Midbrain (tissue), 1 donor: ENCODE measurements around the gene ANO3.
A peak's percentile ranks its signal among the peaks of the same experiment; 100 is the strongest.
"Not testable (repeated sequence)": the region's sequence is repeated elsewhere in the genome, so short reads cannot be mapped to it uniquely, and the experiment has no call there.

Source experiments
- DNase-seq: peaks from one replicate; lab custom pipeline; 2025; lab: John Stamatoyannopoulos, UW

Gene ANO3

DNA sequence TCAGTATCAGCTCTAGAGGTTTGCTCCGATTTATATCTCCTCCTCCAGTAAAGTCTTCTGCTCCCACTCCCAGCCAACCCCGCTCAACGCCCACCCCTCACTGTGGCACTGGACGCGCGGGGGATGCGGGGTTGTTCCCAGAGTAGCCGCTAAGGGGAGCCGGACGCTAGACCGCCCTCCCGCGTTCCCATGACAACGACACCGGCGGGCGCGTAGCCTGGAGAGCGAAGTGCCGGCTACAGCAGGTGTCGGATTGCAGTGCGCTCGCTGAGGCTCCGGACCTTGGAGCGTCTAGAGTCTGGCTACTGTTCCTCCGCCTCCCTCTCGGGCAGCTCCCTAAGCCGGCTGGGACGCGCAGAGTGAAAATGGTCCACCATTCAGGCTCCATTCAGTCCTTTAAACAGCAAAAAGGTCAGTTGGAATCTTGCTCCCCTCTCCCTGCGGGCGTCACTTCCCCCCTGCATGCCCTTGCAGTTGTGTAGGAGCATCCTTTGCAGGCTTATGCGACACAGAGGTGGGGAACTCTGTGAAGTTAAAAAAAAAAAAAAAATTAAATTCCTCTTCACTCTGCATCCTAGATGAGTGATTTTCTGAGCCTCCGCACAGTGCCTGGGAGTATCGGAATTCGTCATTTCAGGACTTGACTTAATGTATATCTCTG, at the start of gene ANO3:
Gene ANO3 (plus strand): TSS at position 220 of the 661 bp plus-strand sequence. CDS start 146 bp downstream, at position 366.
- DNase-seq = peak; percentile 43

DNA sequence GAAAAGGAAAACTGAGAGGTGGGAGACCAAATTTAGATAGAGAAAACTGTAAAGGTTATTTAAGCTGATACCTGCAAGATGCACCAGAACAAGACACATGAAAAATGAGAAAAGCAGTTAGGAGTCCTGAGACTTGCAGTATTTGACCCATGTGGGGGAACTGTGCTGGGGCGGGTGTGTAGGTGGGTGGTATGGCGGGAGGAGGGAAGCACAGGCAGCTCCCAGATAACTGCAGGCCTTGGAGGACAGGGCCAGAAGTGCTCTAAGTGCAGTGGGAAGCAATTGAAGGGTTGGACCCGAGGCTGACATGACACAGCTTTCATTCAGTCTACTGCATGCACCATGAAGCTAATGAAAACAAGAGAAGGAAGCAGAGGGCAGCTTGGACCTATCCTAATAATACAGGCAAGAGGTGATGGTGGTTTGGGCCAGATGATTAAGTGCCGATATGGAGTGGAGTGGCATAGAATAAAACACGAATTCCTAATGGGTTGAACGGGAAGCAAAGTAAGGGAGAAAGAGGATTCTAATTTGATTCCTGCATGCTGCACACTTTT, 48.0 kb upstream of the ANO3 start:
- DNase-seq = no peak

DNA sequence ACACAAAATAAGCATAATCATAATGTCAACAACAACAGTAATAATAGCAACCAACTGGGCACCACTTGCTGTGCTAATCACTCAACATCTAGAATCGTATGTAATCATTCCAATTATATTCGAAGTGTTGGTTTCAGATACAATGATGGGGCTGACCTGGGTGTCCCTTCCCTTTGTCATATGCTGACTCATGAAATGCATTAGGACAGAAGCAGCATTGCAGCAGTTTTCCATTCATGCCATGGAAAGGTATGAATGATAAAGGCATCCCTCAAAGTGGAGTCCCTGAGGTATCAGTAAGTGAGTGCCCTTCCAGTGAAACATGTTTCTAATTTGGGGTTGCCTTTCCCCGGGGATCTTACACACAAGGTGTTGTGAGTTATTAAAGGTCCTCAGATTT, 46.3 kb upstream of the ANO3 start:
- DNase-seq = no peak

DNA sequence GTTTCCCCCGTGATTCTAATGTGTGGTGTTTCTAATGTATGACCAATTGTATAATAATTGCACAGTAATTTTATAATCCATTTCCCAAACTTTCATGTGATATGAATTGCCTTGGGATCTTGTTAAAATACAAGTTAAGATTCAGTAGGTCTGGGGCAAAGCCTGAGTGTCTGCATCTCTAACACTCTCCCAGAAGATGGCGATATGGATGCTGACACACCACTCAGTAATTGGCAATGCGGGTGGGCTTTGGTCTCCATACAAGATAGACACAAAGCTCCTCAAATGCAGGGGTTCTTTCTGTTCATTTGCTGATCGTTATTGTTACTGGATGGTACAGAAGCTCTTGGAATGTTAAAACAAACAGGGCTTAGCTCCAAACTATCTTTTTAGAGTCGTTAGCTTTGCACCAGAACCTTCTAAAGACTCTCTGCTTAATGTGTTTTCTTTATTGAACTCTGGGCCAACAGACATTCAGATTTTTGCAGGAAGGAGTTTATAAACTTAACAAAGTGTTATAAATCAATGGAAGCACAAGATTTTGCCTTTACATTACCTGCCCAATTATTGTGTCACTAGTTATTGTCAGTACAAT, 45.4 kb upstream of the ANO3 start:
- DNase-seq = peak; percentile 3

DNA sequence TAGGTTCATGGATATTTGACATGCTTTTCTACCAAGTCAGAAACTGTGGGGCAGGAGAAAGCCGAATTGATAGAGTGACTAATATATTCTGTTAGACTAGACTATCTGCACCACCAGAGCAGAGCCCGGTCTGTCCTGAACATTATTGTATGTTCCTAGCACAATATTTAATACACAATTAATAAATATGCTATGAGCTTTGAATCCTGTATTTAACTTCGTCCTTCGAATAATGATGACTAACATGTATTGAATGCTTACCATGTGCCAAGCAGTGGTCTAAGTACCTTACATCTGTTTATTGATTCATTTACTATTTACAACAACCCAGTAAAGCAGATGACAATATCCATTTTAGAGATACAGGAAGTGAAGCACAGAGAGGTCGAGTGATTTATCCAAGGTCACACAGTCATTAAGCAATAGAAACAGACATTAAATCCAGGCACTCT, 44.8 kb upstream of the ANO3 start:
- DNase-seq = no peak

DNA sequence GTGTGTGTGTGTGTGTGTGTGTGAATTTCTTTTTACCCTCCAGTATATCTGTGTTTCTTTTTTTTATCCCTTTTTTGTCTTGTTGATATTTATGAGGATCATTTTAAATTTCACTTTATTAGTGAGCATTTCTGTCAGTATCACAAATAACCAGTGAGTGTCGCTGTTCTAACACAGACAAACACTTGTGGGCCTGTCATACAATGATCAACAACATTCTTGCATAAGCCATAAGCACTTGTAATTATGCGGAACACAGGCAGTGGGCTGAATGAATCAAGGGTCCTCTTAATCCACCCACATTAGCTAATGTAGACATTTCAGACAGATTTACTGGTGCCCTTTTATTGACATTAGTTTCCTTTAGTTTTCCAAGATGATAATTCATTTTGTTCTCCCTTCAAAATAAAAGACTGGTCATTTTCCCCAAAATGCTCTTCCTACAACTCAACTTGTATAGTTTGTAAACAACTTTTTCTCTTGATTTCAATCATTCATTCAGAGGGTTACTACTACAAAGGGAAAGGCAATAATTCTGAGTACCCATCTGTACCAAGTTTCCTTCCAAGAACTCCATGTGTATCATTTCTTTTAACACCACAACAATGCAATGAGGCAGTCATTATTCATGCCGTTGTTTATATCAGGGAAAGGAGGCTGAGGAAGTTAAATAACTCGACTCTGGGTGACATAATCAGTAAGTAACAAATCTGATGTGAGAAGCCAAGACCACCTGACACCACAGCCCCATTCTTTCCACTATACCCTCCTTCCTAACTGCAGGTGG, 34.5 kb upstream of the ANO3 start:
- DNase-seq = peak; percentile 31

DNA sequence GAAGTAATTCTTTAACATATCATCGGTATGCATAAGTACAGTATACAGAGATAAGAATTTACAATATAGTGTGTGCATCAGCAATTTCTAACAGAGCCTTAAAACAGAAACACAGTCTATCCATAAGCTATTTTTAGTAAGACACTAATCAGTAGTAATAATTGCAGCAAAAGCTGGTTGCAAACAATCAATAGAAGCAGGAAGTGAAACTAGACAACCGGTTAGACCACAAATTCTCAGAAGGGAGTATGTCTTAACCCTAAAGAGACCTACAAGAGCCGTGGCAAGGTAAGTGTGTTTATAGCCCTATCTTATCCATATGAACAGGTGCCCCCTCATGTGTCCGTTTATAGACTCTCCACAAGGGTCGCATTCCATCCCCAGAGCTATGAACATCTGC, 15.6 kb upstream of the ANO3 start:
- DNase-seq = not testable (repeated sequence)

DNA sequence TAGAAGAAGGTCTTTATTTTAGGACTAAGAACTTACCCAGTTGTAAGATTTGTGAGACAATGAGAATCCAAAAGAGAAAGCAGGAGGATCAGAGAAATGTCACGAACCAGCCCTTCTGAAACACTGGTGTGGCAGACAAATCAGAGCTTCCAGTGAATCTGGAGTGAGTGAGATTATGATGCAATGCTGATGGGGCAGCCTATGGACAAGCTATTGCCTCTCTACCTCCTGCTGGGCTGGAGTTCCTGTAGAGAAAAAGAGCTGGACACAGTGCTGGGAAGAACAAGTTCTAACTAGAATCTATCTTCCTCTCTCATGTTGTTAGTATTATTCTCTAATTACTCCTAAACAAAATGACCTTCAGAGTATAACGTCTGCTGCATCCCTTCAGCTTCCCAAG, 12.0 kb upstream of the ANO3 start:
- DNase-seq = no peak

DNA sequence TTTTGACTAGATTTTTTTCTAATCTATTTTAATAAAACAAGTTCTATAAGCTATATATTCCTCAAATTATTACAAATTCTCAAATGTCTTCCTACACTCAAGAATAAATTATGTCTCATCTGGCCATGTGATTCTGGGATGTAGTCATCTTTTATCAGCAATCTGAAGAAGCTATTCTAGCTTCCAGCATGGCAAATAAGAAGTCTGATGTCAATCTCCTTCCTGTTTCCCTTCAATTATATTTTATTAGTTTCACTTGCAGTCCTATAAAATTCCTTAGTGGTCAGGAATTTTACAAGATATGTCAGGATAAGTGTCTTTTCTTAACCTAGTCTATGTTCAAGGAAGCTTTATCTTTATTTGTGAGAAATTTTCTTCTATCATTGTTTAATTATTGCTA, 10.4 kb upstream of the ANO3 start:
- no peak for DNase-seq

DNA sequence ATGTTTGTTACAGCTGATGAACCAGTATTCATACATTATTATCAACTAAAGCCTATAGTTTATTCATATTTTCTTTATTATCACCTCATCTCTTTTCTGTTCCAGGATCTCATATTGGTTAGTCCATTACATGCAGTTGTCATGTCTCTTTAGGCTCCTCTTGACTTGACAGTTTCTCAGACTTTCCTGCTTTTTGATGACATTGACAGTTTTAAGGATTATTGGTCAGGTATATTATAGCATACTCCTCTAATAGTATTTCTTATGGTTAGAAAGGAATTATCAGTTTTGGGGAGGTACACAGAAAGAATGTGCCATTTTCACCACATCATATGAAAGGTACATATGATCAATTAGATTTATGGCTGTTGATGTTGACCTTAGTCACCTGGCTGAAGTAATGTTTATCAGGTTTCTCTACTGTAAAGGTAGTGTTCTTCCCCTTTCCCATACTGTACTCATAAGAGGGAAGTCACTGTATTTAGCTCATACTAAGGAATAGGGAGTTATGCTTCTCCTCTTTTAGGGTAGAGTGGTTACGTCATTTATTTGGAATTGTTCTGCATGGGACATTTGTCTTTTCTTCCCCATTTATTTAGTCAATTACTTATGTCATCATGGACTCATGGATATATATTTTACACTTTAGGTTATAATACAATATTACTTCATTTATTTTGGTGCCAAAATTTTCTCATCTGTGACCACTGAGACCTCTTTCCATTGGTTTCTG, 9.4 kb upstream of the ANO3 start:
- DNase-seq = no peak

DNA sequence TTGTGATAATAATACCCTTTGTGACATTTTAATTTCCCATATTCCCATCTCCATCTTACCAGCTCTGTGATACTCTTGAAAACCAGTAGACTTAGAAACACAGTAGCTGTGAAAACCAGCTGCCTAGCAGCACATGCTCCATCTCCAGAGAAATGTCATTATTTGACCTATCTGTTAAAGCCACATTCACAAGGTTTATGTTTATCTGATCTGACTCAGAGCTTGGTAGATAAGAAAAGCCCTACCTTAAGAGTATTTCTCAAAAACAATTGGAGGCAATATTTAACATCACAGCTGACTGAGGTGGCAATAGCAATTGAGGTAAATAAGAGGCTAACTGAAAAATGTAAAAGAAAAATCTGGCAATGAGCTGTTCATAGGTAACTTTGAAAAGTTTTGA, 8.1 kb upstream of the ANO3 start:
- DNase-seq = no peak

DNA sequence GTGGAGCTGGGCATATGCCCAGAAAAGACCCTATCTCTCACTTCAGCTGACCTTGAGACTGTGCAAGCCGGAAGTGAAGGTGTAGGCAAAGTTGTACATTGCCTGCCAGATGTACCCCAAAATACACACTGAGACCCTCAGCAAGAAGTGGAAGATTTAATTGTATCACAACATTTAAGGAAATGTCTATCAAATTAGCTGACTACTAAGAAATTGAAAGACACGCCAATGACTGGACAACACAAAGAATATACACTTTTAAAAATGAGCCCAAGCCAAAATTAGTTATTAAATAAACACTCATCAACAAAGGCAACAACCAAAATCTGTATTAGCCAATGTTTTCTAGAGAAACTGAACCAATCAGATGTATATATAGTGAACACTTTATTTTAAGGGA, 7.7 kb upstream of the ANO3 start:
- no peak for DNase-seq

DNA sequence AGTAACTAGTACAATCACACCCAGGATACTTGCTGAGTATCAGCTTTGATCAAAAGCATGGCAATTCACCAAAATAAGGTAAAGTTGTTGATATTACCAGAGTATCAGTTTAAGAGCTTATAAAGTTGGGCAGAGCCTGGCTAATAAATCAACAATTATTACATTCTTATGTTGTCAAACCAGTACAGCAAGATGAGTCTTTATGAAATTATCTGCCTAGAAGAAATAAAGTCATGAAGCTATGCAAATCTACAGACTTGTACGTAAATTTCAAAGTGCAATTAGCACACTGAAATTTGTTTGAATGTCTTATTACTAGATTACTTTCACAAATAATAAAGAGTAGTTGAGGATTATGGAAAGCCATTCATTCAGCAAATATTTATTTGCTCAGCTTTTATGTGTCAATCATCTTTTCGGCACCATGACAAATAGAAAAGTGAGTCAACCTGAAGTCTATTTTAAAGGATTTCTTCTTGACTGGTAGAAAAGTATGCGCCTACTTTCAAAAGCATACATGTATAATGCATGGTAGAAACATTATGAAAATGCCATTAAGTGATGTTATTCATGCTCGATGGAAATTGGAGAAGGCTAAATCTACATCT, 5.0 kb upstream of the ANO3 start:
- no peak for DNase-seq

DNA sequence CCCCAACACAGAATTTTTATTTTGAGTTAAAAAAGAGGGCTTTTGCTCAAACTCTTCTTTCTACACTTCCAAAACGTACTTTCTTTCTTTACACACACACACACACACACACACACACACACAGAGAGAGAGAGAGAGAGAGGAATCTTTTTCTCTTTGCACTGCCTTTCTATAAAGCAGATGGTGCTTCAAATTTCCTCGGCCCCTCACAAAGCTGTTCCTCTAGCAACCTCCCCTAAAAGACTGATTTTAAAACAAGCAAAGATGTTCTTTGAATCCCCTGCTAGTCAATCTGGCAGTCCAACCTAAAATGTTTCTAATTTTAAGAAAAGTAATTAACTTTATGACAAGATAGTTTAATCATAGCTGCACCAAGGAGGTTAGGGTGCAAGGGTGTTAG, 2.7 kb upstream of the ANO3 start:
- no peak for DNase-seq

DNA sequence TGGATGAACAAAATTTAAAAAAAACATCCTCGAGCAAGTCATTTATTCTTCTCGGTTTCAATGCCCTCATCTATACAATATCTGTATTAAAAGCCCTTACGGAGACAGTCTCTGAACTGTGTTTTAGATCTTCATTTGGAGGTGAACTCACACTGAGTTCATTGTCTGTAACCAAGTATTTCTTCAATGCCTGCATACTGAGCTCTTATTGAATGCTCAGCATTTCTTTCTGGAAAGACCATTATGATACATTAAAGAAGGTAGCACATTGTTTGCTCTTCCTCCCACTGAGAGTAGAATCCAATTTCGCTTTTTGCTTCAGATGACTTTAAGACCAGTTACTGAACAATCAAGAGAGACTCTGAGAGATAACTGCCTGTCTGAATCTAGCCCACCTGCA, 1.7 kb upstream of the ANO3 start:
- no peak for DNase-seq

DNA sequence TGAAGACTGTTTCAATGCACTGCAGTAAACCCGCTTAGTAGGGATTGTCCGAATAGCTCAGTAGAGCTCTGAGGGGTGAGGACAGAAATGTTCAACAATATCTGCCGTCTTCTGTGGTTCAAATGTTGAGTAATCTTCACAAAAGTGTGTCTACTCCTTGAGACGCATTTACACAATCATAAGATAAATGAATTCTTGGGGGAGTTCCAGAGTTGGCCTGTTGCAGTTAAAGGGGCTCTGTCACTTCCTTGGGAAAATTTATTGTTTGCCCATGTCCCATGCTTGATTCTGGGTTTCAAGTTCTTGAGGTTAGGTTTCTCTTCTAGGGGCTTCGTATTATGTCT, 614 bp downstream of the ANO3 start:
- DNase-seq = no peak

DNA sequence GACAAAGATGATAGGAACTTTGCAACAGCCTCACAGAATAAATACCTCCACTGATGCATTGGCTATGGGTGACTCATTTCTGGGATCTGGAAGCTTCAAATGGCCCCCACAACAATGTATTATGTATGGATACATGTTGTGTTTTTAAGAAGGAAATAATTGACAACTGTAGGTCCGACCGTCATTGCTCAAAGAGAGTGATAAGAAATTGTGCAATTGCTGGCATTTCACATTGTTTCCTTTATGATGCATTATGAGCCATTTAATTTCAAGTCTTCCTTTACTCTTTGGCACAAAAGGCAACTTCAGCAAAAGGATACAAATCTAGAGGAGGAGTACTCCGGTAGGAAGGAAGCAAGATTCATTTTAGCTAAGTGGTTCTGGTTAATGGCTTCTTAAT, 2.0 kb downstream of the ANO3 start:
- no peak for DNase-seq

DNA sequence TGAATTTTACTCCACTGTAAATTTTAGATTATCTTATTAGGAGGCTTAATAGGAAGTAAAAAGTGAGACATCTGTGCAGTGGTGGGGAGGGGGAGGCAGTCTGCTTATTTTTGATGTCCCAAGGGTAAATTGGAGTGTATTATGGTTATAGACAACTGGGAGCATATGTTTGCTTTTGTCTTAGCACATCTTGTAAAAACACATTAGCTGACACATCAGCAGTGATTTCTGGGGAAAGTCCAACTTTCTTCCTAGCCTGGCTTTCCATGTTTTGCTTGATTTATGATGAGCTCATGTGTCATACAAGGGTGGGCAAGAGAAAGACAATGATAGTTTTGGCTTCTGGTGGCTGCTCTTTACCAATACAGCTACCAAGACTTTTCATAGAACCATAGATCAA, 4.0 kb downstream of the ANO3 start:
- no peak for DNase-seq

DNA sequence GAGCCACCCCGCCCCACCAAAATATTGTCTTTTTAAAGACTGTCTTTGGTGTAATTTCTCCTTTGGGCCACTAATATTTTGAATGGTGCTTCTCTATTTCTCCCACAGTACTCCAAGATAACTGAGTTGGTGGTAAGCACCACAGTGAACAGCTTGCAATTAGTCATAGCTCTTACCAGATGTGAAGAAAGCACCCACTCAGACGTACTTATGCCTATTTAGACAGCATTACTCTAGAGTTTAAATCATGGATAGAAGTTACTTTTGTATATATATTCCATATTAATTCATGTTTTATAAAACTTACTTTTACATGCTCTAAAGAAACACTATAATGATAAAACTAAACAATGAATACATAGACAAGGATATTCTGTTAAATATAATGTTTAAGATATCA, 12.7 kb downstream of the ANO3 start:
- no peak for DNase-seq

DNA sequence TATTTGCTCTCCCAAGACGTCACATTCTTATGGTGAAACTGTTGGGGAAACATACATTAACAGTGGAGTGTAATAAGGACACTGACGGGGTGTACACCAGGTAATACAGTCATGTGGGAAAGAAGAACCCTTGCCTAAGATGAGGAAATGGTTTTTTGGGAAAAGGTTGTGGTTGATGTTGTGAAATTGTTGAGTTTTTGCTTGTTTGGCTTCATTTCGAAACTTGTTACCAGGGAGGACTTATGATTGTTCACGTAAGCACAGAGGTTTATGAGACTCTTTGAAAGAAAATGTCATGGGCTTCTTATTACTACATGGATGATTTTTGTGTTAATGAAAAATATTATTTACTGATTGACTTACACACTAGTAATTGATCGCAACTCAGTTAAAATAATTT, 16.8 kb downstream of the ANO3 start:
- DNase-seq = no peak

DNA sequence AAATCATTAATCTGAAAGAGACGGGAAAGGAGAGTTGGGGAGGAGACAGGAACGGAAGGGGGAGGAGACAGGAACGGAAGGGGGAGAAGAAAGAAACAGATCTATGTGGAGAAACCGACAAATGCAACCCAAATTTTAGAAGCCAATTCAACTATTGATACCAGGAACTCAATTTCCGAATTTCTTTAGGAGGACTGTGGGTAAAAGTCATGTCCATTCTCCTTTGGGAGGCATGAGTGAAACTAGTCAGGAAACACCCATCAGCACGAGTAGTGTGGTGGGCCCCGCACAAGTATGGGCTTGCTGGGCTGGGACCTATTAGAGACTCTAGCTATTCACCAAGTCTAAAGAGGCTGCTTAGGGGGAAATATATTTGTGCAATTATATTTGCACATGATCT, 18.1 kb downstream of the ANO3 start:
- no peak for DNase-seq

DNA sequence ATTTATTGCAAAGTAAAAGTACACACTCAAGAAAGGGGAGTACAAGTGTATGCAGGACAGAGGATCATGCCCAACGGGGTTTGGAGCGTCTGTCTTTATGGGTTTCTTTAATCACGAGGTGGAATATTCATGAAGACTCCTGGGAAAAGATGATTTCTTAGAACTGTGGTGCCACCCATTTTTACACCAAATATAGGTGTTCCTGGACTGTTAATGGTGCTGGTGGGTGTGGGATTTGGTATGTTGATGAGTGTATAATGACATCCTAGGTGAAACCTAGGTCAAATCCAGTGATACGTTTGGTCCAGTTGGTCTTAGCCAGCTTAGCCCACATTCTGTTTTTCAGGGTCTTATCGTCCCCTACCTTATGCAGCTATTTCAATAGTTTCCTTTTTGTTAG, 21.1 kb downstream of the ANO3 start:
- DNase-seq = no peak
